ENCODE results near the gene MINK1. TPM values are rescaled to one million over a fixed set of nuclear protein-coding genes. Genes with fewer than 3 reads are reported as not detected.

MINK1 gene
- total and polyA plus RNA-seq, 2 of the 13 experiments (the other 11 are each of a cell fraction or from before 2014, with no cell fraction given): 17.2 to 63.9 TPM

DNA sequence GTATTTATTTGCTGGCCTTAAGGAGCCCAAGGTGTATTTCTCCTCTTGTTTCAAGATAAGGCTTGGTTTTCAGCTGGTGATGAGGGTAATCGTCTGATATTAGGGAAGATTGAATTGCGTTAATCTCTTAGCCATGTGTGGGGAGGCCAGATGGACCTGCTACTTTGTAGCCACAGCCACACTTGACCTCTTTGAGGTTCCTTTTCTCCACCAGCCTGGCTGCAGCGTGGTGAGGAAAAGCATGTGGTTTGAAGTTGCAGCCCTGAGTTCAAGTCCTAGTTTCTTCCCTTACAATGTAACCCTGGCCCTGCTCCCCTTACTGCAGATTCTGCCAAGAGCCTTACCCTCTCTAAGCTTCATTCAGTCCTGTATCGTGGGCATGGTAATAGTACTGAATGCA lies 3.1 kb downstream of the MINK1 start:
- no peak for FAIRE-seq
- no TSS peak for BruUV-seq (replicated peaks)
- no peak for DNase-seq (ENCODE audit: low spot score)
- in situ Hi-C loops (cut with HindIII; ENCODE audit: extremely low pct_ligation_motif_present, low pct_unique_long_range_greater_than_20kb): no loop called here
- ChIA-PET POLR2A (interaction anchor here (1.0 to 3.8 kb wide), 4 partner anchors 9 to 47 kb away, joined by 4 to 31 read pairs (median 11); partner anchors contain the start of genes GLTPD2 and PLD2), CTCF (ENCODE audit: low intra/inter-chr PET ratio, low total read pairs) (no interaction called here)
- Histone ChIP-seq H3K27me3 (ENCODE audit: control insufficient read depth in 1 of 2, insufficient read depth in 2 of 2, low read length in 2 of 2) (no peaks in the 10 kb centered on the region), H3K36me3 (replicated peaks in 1 of 2; ENCODE audit: control insufficient read depth in 1 of 2, insufficient read depth in 2 of 2, low read length in 2 of 2) (peaks cover 2 to 19% of the 10 kb centered on the region in 2 experiments; a peak in 3 of 5 replicates), H4K20me1 (ENCODE audit: insufficient read depth, low read length) (peaks cover 27% of the 10 kb centered on the region; the same call in 1 of the 2 replicates), H3K9ac (ENCODE audit: insufficient read depth, low read depth, low read length) (peak overlapping the region; percentile 50; the same call in 1 of the 2 replicates), H3K4me1 (ENCODE audit: insufficient read depth, low read length) (peaks cover 62% of the 10 kb centered on the region), H3K4me3 (replicated peaks in 1 of 3; ENCODE audit: insufficient read depth in 1 of 3, low read depth in 2 of 3, low read length in 3 of 3) (peak overlapping the region in 1 of 3 experiments; percentile 85; a peak in 1 of 6 replicates), H3K27ac (ENCODE audit: extremely low read length, insufficient read depth, low read length) (peak overlapping the region; percentile 75), H2AFZ (ENCODE audit: low read length) (no peak overlapping the region), H3K79me2 (ENCODE audit: insufficient read depth, low read length) (peaks cover 72% of the 10 kb centered on the region), H3K4me2 (ENCODE audit: low read depth, low read length) (peak overlapping the region; percentile 97), H3K9me3 (ENCODE audit: low read length) (no peaks in the 10 kb centered on the region)
- TF ChIP-seq MXD1 (CRISPR knock-in tag; IDR thresholded peaks at IDR 0.05) (no peak), ZNF235 (CRISPR knock-in tag; IDR thresholded peaks at IDR 0.05; ENCODE audit: borderline replicate concordance) (no peak), CBX5 (CRISPR knock-in tag; IDR thresholded peaks at IDR 0.05; ENCODE audit: borderline replicate concordance) (no peak), MEIS2 (CRISPR knock-in tag; IDR thresholded peaks at IDR 0.05) (no peak), TBL1XR1 (IDR thresholded peaks at IDR 0.05; ENCODE audit: borderline replicate concordance, low read length, partially characterized antibody) (no peak), HOXD1 (CRISPR knock-in tag; IDR thresholded peaks at IDR 0.05) (no peak), DNMT3B (CRISPR knock-in tag; conservative IDR thresholded peaks at IDR 0.05) (no peak), FOXJ3 (CRISPR knock-in tag; IDR thresholded peaks at IDR 0.05; ENCODE audit: borderline replicate concordance) (no peak), ZNF264 (CRISPR knock-in tag; IDR thresholded peaks at IDR 0.05) (no peak), HMG20B (CRISPR knock-in tag; conservative IDR thresholded peaks at IDR 0.05) (no peak)
- no peak for ATAC-seq
- intact Hi-C loops (cut with micrococcal nuclease; ENCODE audit: unreplicated experiment): loop anchor here (10.0 kb wide), 1 partner anchor 49 kb away; no protein-coding TSS in a partner anchor
- 98% methylated on average over 4 of the region's 4 CpGs for WGBS (ENCODE audit: low lambda C conversion rate)
